AG09319 (cell line): ENCODE results near the gene SMIM33.

Experiments
- DNase-seq: peaks from one replicate; pipeline ENCODE4 v3.0.0-alpha.2; 2010; ENCODE audit warnings: low read depth; ENCODE audit errors: extremely low read depth
- TF ChIP-seq, protein P1 (sequence below): IDR thresholded peaks from 2 replicates; pipeline ENCODE4 v1.5.1; 2011; ENCODE audit warnings: low read depth, mild to moderate bottlenecking, inconsistent platforms, low read length, moderate library complexity

SMIM33 gene

GRCh38 chr5:139470821-139471300 is at the start of gene SMIM33:
TSS of gene SMIM33 (plus strand) at chr5:139471004. CDS start at chr5:139471122, 118 bp downstream.
- DNase-seq = no peak
- TF ChIP-seq, protein P1, sequence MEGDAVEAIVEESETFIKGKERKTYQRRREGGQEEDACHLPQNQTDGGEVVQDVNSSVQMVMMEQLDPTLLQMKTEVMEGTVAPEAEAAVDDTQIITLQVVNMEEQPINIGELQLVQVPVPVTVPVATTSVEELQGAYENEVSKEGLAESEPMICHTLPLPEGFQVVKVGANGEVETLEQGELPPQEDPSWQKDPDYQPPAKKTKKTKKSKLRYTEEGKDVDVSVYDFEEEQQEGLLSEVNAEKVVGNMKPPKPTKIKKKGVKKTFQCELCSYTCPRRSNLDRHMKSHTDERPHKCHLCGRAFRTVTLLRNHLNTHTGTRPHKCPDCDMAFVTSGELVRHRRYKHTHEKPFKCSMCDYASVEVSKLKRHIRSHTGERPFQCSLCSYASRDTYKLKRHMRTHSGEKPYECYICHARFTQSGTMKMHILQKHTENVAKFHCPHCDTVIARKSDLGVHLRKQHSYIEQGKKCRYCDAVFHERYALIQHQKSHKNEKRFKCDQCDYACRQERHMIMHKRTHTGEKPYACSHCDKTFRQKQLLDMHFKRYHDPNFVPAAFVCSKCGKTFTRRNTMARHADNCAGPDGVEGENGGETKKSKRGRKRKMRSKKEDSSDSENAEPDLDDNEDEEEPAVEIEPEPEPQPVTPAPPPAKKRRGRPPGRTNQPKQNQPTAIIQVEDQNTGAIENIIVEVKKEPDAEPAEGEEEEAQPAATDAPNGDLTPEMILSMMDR = no peak

GRCh38 chr5:139422307-139422893 is 48.4 kb upstream of the SMIM33 start:
- DNase-seq = peak; percentile 49
- TF ChIP-seq, protein P1 = peak; percentile 93

DNA sequence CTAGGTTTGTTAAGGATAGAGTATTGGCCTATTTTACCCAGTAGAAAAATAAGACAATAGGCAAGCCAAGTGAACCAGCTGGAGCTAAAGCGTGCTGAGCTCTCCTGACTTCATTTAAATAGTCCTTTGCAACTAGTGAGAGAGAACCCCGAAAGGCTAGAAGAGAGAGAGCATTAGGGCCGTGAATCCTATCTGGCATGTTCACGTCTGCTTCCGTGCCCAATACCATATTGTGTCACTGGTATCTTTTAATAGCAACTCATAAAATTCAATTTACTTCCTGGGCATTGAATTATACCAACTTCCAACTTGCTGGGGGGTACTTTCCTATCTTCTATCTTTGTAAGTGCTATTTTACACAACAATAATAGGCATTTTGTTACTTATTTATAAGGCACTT is 45.3 kb upstream of the SMIM33 start:
- no peak for DNase-seq
- TF ChIP-seq, protein P1 = no peak

GRCh38 chr5:139426203-139426885 is 44.5 kb upstream of the SMIM33 start:
- DNase-seq = peak; percentile 11
- TF ChIP-seq, protein P1 = no peak

- TF ChIP-seq, protein P1 = no peak
- DNase-seq = no peak
Measured at GRCh38 chr5:139430015-139430414, 40.8 kb upstream of the SMIM33 start.

GRCh38 chr5:139431706-139432105 is 39.1 kb upstream of the SMIM33 start:
- DNase-seq = no peak
- TF ChIP-seq, protein P1 = no peak

- TF ChIP-seq, protein P1 = no peak
Measured at GRCh38 chr5:139435676-139436075, 35.1 kb upstream of the SMIM33 start.

More at GRCh38 chr5:139435676-139436075, 35.1 kb upstream of the SMIM33 start:
- no peak for DNase-seq
